Heart left ventricle (tissue), 16 donors: ENCODE data around the gene SPIN2A. TPM values are rescaled to one million over a fixed set of nuclear protein-coding genes. Genes with fewer than 3 reads are reported as not detected.
"Not testable (repeated sequence)": the region's sequence is repeated elsewhere in the genome, so short reads cannot be mapped to it uniquely, and the experiment has no call there.

ENCODE experiments used
- ATAC-seq, 4 donors: fragments of 200-7000 bp; cut with Tn5 transposase; one replicate each; pipeline ENCODE4 v1.9.1; 2020 to 2022; ENCODE audit warnings: moderate library complexity in 4 of 4, mild to moderate bottlenecking in 3 of 4, moderate number of reproducible peaks in 1 of 4
- DNase-seq, 5 donors: peaks; one replicate each; pipeline ENCODE4 v3.0.0-alpha.2; 2020
- H3K27ac ChIP-seq, 12 donors: fragments of 200-600 bp; sonication (generic) in 4 of 12; one replicate each; pipeline versions ENCODE4 v1.5.0 to v1.8.0; 2016 to 2022; ENCODE audit warnings: mild to moderate bottlenecking in 2 of 12
- H3K27me3 ChIP-seq, 9 donors: fragments of 200-600 bp; sonication (generic) in 2 of 9; one replicate each; pipeline versions ENCODE4 v1.5.1 to v1.8.0; 2016 to 2022; ENCODE audit warnings: mild to moderate bottlenecking in 3 of 9
- H3K36me3 ChIP-seq, 9 donors: fragments of 200-600 bp; sonication (generic) in 2 of 9; one replicate each; pipeline versions ENCODE4 v1.5.0 to v1.8.0; 2018 to 2022; ENCODE audit warnings: mild to moderate bottlenecking in 2 of 9
- H3K4me1 ChIP-seq, 12 donors: fragments of 200-600 bp; sonication (generic) in 4 of 12; one replicate each; pipeline versions ENCODE4 v1.5.0 to v1.8.0; 2016 to 2022; ENCODE audit warnings: mild to moderate bottlenecking in 3 of 12
- H3K4me3 ChIP-seq, 12 donors: fragments of 200-600 bp; sonication (generic) in 4 of 12; one replicate each; pipeline versions ENCODE4 v1.5.0 to v1.8.0; 2017 to 2022; ENCODE audit warnings: mild to moderate bottlenecking in 9 of 12, moderate library complexity in 4 of 12
- H3K9me3 ChIP-seq, 12 donors: fragments of 200-600 bp; sonication (generic) in 4 of 12; one replicate each; pipeline versions ENCODE4 v1.5.0 to v1.8.0; 2016 to 2022; ENCODE audit warnings: mild to moderate bottlenecking in 1 of 12
- POLR2A ChIP-seq, 2 donors: fragments of 450-650 bp; IDR thresholded peaks; one replicate each; pipeline ENCODE4 v1.6.1; 2017; ENCODE audit warnings: antibody characterized with exemption in 2 of 2, mild to moderate bottlenecking in 2 of 2, moderate library complexity in 2 of 2
- WGBS, 4 donors: extraction: QIAGEN DNeasy Blood & Tissue Kit in 2 of 4; methylation state at CpG; one replicate each; pipeline versions ENCODE4 v1.1.5 to v1.1.7; 2013 to 2018; 5-methylcytosine and 5-hydroxymethylcytosine counted together
- intact Hi-C, 10 donors: fragments of 100-400 bp; cut with DNase I; formaldehyde crosslinking; loops; one replicate each; pipeline versions ENCODE4 v1.11.1 to v1.14.2; 2022
- polyA plus RNA-seq, 2 donors: library from polyadenylated mRNA; stranded (reverse); fragments of 200-250 nt; gene quantifications; one replicate each; pipeline ENCODE4 v1.2.3, GENCODE V29; 2013
- total RNA-seq, 9 donors: library from RNA; depleted of rRNA in 2 of 9; stranded (reverse); fragments of >200 nt in 2 of 9; fragmentation: NEBNext Ultra II Directional in 3 of 9; extraction: Animal tissue kit (Norgen Biotek cat#: 25700) in 3 of 9; gene quantifications; one replicate each; pipeline versions ENCODE4 v1.1.0 to v1.2.4, GENCODE V29; 2016 to 2023
- TF ChIP-seq, protein P1 (sequence below), 12 donors: fragments of 200-600 bp; sonication (generic) in 4 of 12; IDR thresholded peaks; one replicate each; pipeline versions ENCODE4 v1.5.0 to v1.8.0; 2018 to 2022; ENCODE audit warnings: antibody characterized with exemption in 12 of 12, mild to moderate bottlenecking in 5 of 12
- donor health status: ischemic (EF 13 %, LVEDD 7.1; RV severe dilation, severe dysfunction).
- donor health status: healthy with polysubstance abuse.
- donor health status: DM: no; HTN: yes; CAD: no.
- donor health status: DM: no; HTN: no; CAD: no.
- donor health status: ischemic (EF 25% LVEDD 6.9; RV normal size, moderate dysfunction).
- donor health status: ischemic (EF 25% LVEDD 5.7; RV mildly dilated, moderate dysfunction).
- donor health status: healthy.
- donor health status: DM: yes; HTN: yes; CAD: no.
- donor health status: ischemic (EF 35%, LVEDD 5.7; RV mildly dilated, moderate dysfunction).
- donor health status: nonischemic (EF 11% LVEDD 7.7; RV severe dilation, severe dysfunction).
- donor health status: DM: yes; HTN: yes; CAD: no.
- donor health status: PGD.
- donor health status: ischemic (EF 29% LVEDD 5.4; RV normal size, mild dysfunction).
- donor health status: nonischemic (EF 23%, LVEDD 6.1; RV moderate dilation, normal function).

The SPIN2A gene
- total and polyA plus RNA-seq, 11 donors: 0.08 to 0.57 (median 0.37) TPM; not detected in 2

DNA sequence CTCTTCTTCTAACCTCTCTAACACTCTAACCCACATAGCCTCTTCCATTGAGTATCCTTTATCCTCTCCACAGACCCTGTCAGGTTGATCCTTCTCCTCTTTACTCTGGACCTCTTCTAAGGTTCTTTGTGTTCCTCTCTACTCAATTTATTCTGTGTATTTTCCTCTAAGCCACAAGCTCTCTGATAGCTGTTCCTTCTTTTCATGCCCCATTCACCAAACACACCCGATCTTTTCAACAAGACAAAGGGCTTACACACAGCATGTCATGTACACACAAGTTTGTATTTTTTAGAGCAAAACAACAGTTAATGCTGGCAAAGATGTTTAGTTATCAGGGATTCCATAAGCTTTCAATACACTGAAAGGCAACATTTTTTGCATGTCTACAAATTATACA, 17.8 kb downstream of the SPIN2A start:
- no peak for DNase-seq
- TF ChIP-seq POLR2A (IDR thresholded peaks at IDR 0.05): no peak
- TF ChIP-seq, protein P1, sequence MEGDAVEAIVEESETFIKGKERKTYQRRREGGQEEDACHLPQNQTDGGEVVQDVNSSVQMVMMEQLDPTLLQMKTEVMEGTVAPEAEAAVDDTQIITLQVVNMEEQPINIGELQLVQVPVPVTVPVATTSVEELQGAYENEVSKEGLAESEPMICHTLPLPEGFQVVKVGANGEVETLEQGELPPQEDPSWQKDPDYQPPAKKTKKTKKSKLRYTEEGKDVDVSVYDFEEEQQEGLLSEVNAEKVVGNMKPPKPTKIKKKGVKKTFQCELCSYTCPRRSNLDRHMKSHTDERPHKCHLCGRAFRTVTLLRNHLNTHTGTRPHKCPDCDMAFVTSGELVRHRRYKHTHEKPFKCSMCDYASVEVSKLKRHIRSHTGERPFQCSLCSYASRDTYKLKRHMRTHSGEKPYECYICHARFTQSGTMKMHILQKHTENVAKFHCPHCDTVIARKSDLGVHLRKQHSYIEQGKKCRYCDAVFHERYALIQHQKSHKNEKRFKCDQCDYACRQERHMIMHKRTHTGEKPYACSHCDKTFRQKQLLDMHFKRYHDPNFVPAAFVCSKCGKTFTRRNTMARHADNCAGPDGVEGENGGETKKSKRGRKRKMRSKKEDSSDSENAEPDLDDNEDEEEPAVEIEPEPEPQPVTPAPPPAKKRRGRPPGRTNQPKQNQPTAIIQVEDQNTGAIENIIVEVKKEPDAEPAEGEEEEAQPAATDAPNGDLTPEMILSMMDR (IDR thresholded peaks at IDR 0.05): no peak
- no peak for ATAC-seq
- peaks cover 0 to 4% (median 0%) of the 10 kb centered on the region in 12 donors for H3K9me3 ChIP-seq
- H3K4me3 ChIP-seq: no peak overlapping the region
- no peaks in the 10 kb centered on the region for H3K27me3 ChIP-seq
- intact Hi-C loops: no loop called here
- H3K4me1 ChIP-seq: peaks cover 0 to 9% (median 0%) of the 10 kb centered on the region in 12 donors
- no peak overlapping the region for H3K27ac ChIP-seq
- 78 to 93% (median 90%) methylated on average over 1 of the region's 1 CpG for WGBS, 4 donors
- H3K36me3 ChIP-seq: peaks cover 0 to 3% (median 0%) of the 10 kb centered on the region in 9 donors

DNA sequence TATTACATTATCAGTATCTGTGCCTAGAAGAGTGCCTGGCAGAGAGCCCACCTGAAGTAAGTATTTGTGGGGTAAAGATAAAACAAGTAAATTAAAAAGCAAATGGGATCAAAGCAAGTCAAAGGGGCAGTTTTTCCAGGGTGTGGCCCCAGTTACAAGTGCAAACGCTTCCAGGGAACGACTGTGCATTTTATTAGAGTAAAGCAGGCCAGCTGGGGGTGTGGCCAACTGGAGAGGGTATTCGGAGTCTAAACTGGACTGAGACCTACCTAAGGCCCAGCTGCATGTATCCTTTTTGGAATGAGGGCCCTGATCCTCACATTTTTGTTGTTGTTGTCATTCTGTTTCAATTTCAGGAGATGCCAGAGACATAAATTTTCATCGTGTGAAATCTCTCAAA, 19.6 kb downstream of the SPIN2A start:
- H3K4me1 ChIP-seq, DNase-seq, H3K4me3 ChIP-seq, intact Hi-C loops, H3K27me3 ChIP-seq, ATAC-seq, H3K27ac ChIP-seq, H3K36me3 ChIP-seq, H3K9me3 ChIP-seq: not testable (repeated sequence)
- 35 to 63% (median 50%) methylated on average over 4 of the region's 4 CpGs for WGBS, 4 donors

DNA sequence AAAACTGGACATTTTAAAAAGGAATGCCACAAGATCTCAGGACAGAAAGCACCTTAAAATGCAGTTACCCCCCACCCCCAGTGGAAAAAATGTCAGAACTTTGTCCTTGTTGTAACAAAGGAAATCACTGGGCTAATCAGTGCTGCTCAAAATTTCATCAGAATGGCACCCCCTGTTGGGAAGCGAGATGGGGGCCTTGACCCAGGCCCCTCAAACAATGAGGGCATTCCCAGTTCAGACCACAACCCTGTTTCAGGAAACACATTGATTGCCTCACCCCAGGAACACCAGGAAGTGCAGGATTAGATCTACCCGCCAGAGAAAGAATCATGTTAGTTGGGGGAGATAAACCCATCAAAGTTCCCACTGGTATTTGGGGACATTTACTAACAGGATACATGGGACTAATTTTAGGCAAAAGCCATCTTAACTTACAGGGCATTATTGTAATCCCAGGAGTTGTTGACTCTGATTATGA, 32.2 kb downstream of the SPIN2A start:
- intact Hi-C loops: no loop called here
- TF ChIP-seq, protein P1 (IDR thresholded peaks at IDR 0.05): no peak
- TF ChIP-seq POLR2A (IDR thresholded peaks at IDR 0.05): no peak
- WGBS, 4 donors: 40 to 77% (median 71%) methylated on average over 2 of the region's 2 CpGs

DNA sequence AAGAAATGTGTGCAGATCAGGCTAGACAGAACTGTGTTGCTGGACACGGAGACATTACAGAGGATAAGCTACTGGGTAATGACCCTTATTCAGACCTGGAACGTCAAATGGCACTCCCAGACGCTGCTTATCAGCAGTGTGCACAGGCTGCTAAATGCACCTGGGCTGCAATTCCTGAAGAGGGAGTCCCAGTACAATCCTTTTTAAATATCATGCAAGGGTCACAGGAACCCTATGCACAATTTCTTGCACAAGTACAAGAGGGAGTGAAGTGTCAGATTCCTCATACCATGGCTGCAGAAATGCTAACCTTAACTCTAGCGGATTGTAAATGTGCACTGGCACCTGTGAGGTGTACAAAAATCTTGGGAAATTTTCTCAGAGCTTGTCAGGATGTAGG, 32.8 kb downstream of the SPIN2A start:
- Histone ChIP-seq H3K4me3 (no peak overlapping the region), H3K27ac (no peak overlapping the region), H3K9me3 (peaks cover 0 to 21% (median under 1%) of the 10 kb centered on the region in 12 donors), H3K4me1 (no peaks in the 10 kb centered on the region), H3K36me3 (peaks cover 0 to 16% (median 0%) of the 10 kb centered on the region in 9 donors), H3K27me3 (no peaks in the 10 kb centered on the region)
- no peak for TF ChIP-seq POLR2A (IDR thresholded peaks at IDR 0.05)
- ATAC-seq (no peak), DNase-seq (no peak)
- intact Hi-C loops: no loop called here
- 55 to 70% (median 60%) methylated on average over 4 of the region's 4 CpGs for WGBS, 4 donors

More for the DNA sequence above, 32.2 kb downstream of the SPIN2A start:
- Histone ChIP-seq H3K27me3 (no peaks in the 10 kb centered on the region), H3K27ac (no peak overlapping the region), H3K9me3 (peaks cover 0 to 16% (median 0%) of the 10 kb centered on the region in 12 donors), H3K4me3 (no peak overlapping the region), H3K4me1 (no peaks in the 10 kb centered on the region), H3K36me3 (peaks cover 0 to 16% (median 0%) of the 10 kb centered on the region in 9 donors)
- no peak for DNase-seq
- ATAC-seq: no peak

DNA sequence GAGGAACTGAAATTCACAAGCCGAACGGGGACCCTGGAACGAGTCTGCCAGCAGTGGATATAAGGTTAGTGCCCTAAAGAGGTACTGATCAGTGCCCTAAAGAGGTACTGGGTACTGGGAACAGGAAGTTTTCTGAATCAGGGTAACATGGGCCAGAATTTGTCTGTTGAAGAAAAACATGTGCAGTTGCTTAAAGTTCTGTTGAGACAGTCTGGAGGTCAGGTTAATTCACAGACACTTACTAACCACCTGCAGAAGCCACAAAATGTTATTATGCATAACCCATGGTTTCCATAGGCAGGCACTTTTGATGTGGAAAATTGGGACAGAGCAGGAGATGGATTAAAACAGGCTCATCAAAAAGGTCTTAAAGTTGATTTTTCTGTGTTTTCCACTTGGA, 33.7 kb downstream of the SPIN2A start:
- 75 to 94% (median 89%) methylated on average over 3 of the region's 3 CpGs for whole genome bisulfite sequencing, 4 donors
- Histone ChIP-seq H3K4me3 (no peak overlapping the region), H3K4me1 (no peaks in the 10 kb centered on the region), H3K36me3 (peaks cover 0 to 7% (median 0%) of the 10 kb centered on the region in 9 donors), H3K27ac (no peak overlapping the region), H3K27me3 (no peaks in the 10 kb centered on the region), H3K9me3 (peaks cover 0 to 30% (median under 1%) of the 10 kb centered on the region in 12 donors)
- intact Hi-C loops: no loop called here
- TF ChIP-seq, protein P1 (IDR thresholded peaks at IDR 0.05): no peak
- DNase-seq (no peak), ATAC-seq (no peak)

DNA sequence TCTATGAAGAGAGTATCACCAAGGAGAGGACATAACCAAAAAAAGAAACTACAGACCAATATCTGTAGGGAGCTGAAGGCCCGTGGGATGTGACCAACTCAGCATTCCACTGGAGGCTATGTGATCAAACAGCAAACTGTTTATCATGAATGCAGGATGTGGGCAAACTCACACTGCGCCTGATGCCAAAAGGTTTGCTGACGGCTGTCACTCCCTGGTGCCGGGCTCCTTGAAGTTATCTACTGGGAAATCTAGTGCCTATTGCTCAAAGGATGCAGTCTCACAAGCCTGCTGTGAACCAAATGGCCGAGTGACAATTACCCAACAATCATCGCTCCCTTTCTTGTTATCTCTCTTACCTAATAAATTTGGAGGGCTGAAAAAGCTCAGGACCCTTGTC, 34.3 kb downstream of the SPIN2A start:
- H3K4me1 ChIP-seq, intact Hi-C loops, DNase-seq, H3K27me3 ChIP-seq, H3K4me3 ChIP-seq, H3K36me3 ChIP-seq, ATAC-seq, H3K27ac ChIP-seq: not testable (repeated sequence)
- WGBS, 4 donors: 73 to 78% (median 75%) methylated on average over 6 of the region's 6 CpGs
- peaks cover 0 to 34% (median under 1%) of the 10 kb centered on the region in 12 donors for H3K9me3 ChIP-seq
